DND-41 (cell line): ENCODE results near the gene GRWD1.

Experiments
- CTCF ChIP-seq: IDR thresholded peaks from 2 replicates; pipeline ENCODE4 v1.5.1; 2012; ENCODE audit warnings: borderline replicate concordance, low read length, moderate library complexity, mild to moderate bottlenecking; ENCODE audit not compliant: poor library complexity, severe bottlenecking; ENCODE audit errors: extremely low read depth
- EZH2 ChIP-seq: IDR thresholded peaks from 3 replicates; pipeline ENCODE4 v1.6.1; 2012; ENCODE audit warnings: borderline replicate concordance, low read depth, mild to moderate bottlenecking, moderate library complexity, low read length, inconsistent platforms; ENCODE audit not compliant: severe bottlenecking

DNA sequence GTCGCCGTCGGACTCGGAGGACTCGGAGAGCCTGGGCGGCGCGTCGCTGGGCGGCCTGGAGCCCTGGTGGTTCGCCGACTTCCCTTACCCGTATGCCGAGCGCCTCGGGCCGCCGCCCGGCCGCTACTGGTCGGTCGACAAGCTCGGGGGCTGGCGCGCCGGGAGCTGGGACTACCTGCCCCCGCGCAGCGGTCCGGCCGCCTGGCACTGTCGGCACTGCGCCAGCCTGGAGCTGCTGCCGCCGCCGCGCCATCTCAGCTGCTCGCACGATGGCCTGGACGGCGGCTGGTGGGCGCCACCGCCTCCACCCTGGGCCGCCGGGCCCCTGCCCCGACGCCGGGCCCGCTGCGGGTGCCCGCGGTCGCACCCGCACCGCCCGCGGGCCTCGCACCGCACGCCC lies 2.5 kb upstream of the GRWD1 start:
- no peak for TF ChIP-seq CTCF
- no peak for TF ChIP-seq EZH2
